CD4-positive, alpha-beta T cell (primary cell): ENCODE data around the gene TNS3. TPM values are rescaled to one million over a fixed set of nuclear protein-coding genes. Genes with fewer than 3 reads are reported as not detected.
"Not testable (repeated sequence)": the region's sequence is repeated elsewhere in the genome, so short reads cannot be mapped to it uniquely, and the experiment has no call there.

ENCODE experiments used
- ATAC-seq: fragments of 200-7000 bp; cut with Tn5 transposase; one replicate; pipeline ENCODE4 v1.10.0; 2022; ENCODE audit warnings: mild to moderate bottlenecking; ENCODE audit not compliant: poor library complexity
- CTCF ChIA-PET: fragments of 350-600 bp; sonication (Branson Sonifier 250); formaldehyde crosslinking; loops from one replicate; lab custom pipeline; 2021; ENCODE audit warnings: antibody characterized with exemption, inconsistent platforms; lab: Charles Lee
- POLR2A ChIA-PET: fragments of 350-600 bp; sonication (Branson Sonifier 250); formaldehyde crosslinking; loops from one replicate; lab custom pipeline; 2021; ENCODE audit warnings: antibody characterized with exemption, inconsistent platforms; lab: Charles Lee
- DNase-seq, 14 experiments: peaks; one replicate each; pipeline ENCODE4 v3.0.0-alpha.2; 2013 to 2020; ENCODE audit warnings: mixed read lengths in 2 of 14
- H3K27ac ChIP-seq, 2 donors: one replicate each; pipeline versions ENCODE4 v1.5.1 to v1.7.0; 2013; ENCODE audit warnings: low read length in 2 of 2, low read depth in 1 of 2, mild to moderate bottlenecking in 1 of 2
- H3K27me3 ChIP-seq, 2 experiments: 1 replicate in 1 of 2; 2 replicates in 1 of 2; pipeline versions ENCODE4 v1.6.1 to v1.7.0; 2013; ENCODE audit warnings: low read length in 2 of 2, control low read depth in 1 of 2, mild to moderate bottlenecking in 1 of 2, moderate library complexity in 1 of 2; ENCODE audit not compliant: insufficient read depth in 2 of 2, control insufficient read depth in 1 of 2
- H3K36me3 ChIP-seq: one replicate; pipeline ENCODE4 v1.6.1; 2013; ENCODE audit warnings: low read length, control low read depth; ENCODE audit not compliant: insufficient read depth
- H3K4me1 ChIP-seq: one replicate; pipeline ENCODE4 v1.6.1; 2013; ENCODE audit warnings: low read length, control low read depth; ENCODE audit not compliant: insufficient read depth
- H3K4me3 ChIP-seq: one replicate; pipeline ENCODE4 v1.5.1; 2013; ENCODE audit warnings: mild to moderate bottlenecking, low read length, moderate library complexity
- H3K9me3 ChIP-seq, 2 experiments: 1 replicate in 1 of 2; 2 replicates in 1 of 2; pipeline versions ENCODE4 v1.6.1 to v1.7.0; 2013; ENCODE audit warnings: low read length in 2 of 2, mild to moderate bottlenecking in 2 of 2, control low read depth in 1 of 2, moderate library complexity in 1 of 2; ENCODE audit not compliant: control insufficient read depth in 1 of 2, insufficient read depth in 1 of 2
- H3K27ac Mint-ChIP-seq: one replicate; pipeline ENCODE4 v1.8.0; 2020; ENCODE audit warnings: mixed read lengths
- H3K27me3 Mint-ChIP-seq: one replicate; pipeline ENCODE4 v1.8.0; 2021; ENCODE audit warnings: mixed read lengths
- H3K36me3 Mint-ChIP-seq: one replicate; pipeline ENCODE4 v1.8.0; 2021; ENCODE audit warnings: low read depth, mixed read lengths
- H3K4me1 Mint-ChIP-seq: one replicate; pipeline ENCODE4 v1.8.0; 2021; ENCODE audit warnings: low read depth, mixed read lengths
- H3K4me3 Mint-ChIP-seq: one replicate; pipeline ENCODE4 v1.8.0; 2020; ENCODE audit warnings: mild to moderate bottlenecking, mixed read lengths
- H3K9me3 Mint-ChIP-seq: one replicate; pipeline ENCODE4 v1.8.0; 2020; ENCODE audit warnings: mixed read lengths
- CTCF ChIP-seq: fragments of 200-600 bp; IDR thresholded peaks from one replicate; pipeline ENCODE4 v1.8.0; 2022; ENCODE audit warnings: antibody characterized with exemption, mild to moderate bottlenecking
- intact Hi-C, 2 experiments: fragments of 100-400 bp; cut with DNase I in 1 of 2; cut with micrococcal nuclease in 1 of 2; formaldehyde crosslinking; loops; one replicate each; pipeline versions ENCODE4 v1.15.1 to v1.9.0; 2023 to 2025; cut with DNase I, micrococcal nuclease
- total RNA-seq, 174 experiments: library from RNA in 2 of 174; stranded (reverse) in 2 of 174; gene quantifications; one replicate each; pipeline ENCODE4 v1.2.3 and lab custom pipeline; 2021 to 2026

Gene TNS3
- total RNA-seq, 2 experiments from 2014 or later, result 0.16 to 0.47 TPM

DNA sequence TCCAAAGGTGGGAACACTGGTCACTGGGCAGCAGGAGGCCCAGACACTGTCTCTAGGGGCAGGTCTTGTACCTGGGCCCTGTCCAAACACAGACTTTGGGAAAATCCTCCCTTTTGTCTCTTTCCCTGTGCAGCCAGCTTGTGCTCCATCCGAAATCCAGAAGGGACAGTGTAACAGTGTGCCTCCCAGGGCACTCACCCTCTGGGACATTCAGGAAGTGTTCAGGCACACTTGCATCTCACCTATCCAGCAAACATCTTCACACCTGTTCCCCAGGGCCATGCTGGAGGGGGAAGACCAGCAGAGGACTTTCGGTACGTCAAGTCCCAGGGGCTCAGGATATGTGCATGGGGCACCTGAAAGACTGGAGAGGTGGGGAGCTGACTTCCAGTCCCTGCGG lies 38.9 kb downstream of the TNS3 start:
- Histone ChIP-seq H3K4me3 (no peak overlapping the region), H3K27me3 (no peaks in the 10 kb centered on the region), H3K27ac (no peak overlapping the region), H3K9me3 (peaks cover 0 to 20% of the 10 kb centered on the region in 2 experiments), H3K4me1 (no peaks in the 10 kb centered on the region), H3K36me3 (no peaks in the 10 kb centered on the region)
- Mint-ChIP-seq H3K4me3 (no peak overlapping the region), H3K9me3 (no peaks in the 10 kb centered on the region), H3K4me1 (no peaks in the 10 kb centered on the region), H3K27ac (no peak overlapping the region), H3K27me3 (peaks cover 9% of the 10 kb centered on the region), H3K36me3 (no peaks in the 10 kb centered on the region)
- ATAC-seq (no peak), DNase-seq (no peak)
- ChIA-PET CTCF (no interaction called here), POLR2A (no interaction called here)
- no peak for TF ChIP-seq CTCF
- intact Hi-C loops, result no loop called here

- ChIA-PET CTCF (no interaction called here), POLR2A (no interaction called here)
- Histone ChIP-seq H3K4me3 (no peak overlapping the region), H3K27ac (no peak overlapping the region), H3K27me3 (no peaks in the 10 kb centered on the region), H3K9me3 (peaks cover 0 to 21% of the 10 kb centered on the region in 2 experiments), H3K4me1 (no peaks in the 10 kb centered on the region), H3K36me3 (no peaks in the 10 kb centered on the region)
- no peak for TF ChIP-seq CTCF
- Mint-ChIP-seq H3K36me3 (no peaks in the 10 kb centered on the region), H3K27ac (no peak overlapping the region), H3K27me3 (peaks cover 14% of the 10 kb centered on the region), H3K4me3 (no peak overlapping the region), H3K9me3 (no peaks in the 10 kb centered on the region), H3K4me1 (no peaks in the 10 kb centered on the region)
- no peak for DNase-seq
- no peak for ATAC-seq
- intact Hi-C loops, result no loop called here
Observed at GRCh38 chr7:47542051-47542450, 39.9 kb downstream of the TNS3 start.

DNA sequence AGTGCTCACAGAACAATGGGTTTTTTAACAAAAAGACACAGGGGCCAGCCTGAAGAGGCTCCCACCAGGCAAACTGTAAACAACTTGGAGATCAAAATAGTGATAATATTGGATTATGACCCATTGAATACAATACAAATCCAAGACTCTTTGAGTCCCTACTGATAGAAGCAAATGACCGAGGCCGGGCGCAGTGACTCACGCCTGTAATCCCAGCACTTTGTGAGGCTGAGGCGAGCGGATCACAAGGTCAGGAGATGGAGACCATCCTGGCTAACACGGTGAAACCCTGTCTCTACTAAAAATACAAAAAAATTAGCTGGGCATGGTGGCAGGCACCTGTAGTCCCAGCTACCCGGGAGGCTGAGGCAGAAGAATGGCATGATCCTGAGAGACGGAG lies 40.4 kb downstream of the TNS3 start:
- H3K4me3 ChIP-seq, DNase-seq, H3K36me3 ChIP-seq, H3K4me1 Mint-ChIP-seq, H3K36me3 Mint-ChIP-seq, H3K4me1 ChIP-seq, H3K27me3 ChIP-seq, POLR2A ChIA-PET, H3K9me3 Mint-ChIP-seq, H3K27ac Mint-ChIP-seq, ATAC-seq, H3K27ac ChIP-seq, CTCF ChIA-PET, H3K4me3 Mint-ChIP-seq, intact Hi-C loops: not testable (repeated sequence)
- H3K27me3 Mint-ChIP-seq, result peaks cover 17% of the 10 kb centered on the region
- peaks cover 0 to 24% of the 10 kb centered on the region in 2 experiments for H3K9me3 ChIP-seq
